ENCODE measurements around the gene CASZ1. TPM values are rescaled to one million over a fixed set of nuclear protein-coding genes. Genes with fewer than 3 reads are reported as not detected.

Gene CASZ1
- total and polyA plus RNA-seq, 9 of the 15 experiments (the other 6 are each of a cell fraction or from before 2014, with no cell fraction given), result 0.01 to 4.0 (median 0.76) TPM; not detected in 1

- Histone ChIP-seq H3K4me1 (replicated peaks in 1 of 2; ENCODE audit: control insufficient read depth in 2 of 2, insufficient read depth in 2 of 2, low read length in 2 of 2) (peaks cover 0 to 45% of the 10 kb centered on the region in 2 experiments; a peak in 2 of 5 replicates), H3K4me2 (ENCODE audit: insufficient read depth, low read length) (no peak overlapping the region), H3K27me3 (ENCODE audit: control insufficient read depth in 2 of 2, insufficient read depth in 2 of 2, low read length in 2 of 2) (peaks cover 57 to 92% of the 10 kb centered on the region in 2 experiments), H3K4me3 (no peak overlapping the region), H2AFZ (ENCODE audit: low read depth, low read length) (no peak overlapping the region), H3K9ac (ENCODE audit: insufficient read depth in 1 of 2, low read depth in 2 of 2, low read length in 2 of 2) (no peak overlapping the region), H3K9me3 (replicated peaks; ENCODE audit: control insufficient read depth, insufficient read depth, low read depth, low read length) (no peaks in the 10 kb centered on the region), H4K20me1 (replicated peaks; ENCODE audit: control insufficient read depth, insufficient read depth, low read length) (peaks cover 31% of the 10 kb centered on the region), H3K27ac (ENCODE audit: extremely low read depth, low read depth, low read length) (no peak overlapping the region), H3K9me1 (ENCODE audit: control insufficient read depth, insufficient read depth, low read length) (no peaks in the 10 kb centered on the region), H3K36me3 (ENCODE audit: control insufficient read depth, insufficient read depth, low read length) (no peaks in the 10 kb centered on the region), H3K79me2 (ENCODE audit: control insufficient read depth, insufficient read depth, low read length) (no peaks in the 10 kb centered on the region)
- 21% methylated on average over 33 of the region's 35 CpGs for WGBS (ENCODE audit: insufficient coverage, low coverage, missing lambda C conversion rate)
- ATAC-seq (no peak), DNase-seq (ENCODE audit: extremely low read depth in 1 of 4, low spot score in 3 of 4) (no peak), FAIRE-seq (no peak)
- in situ Hi-C loops (cut with MboI) (no loop called here), intact Hi-C loops (cut with micrococcal nuclease) (no loop called here)
- no TSS peak for BruUV-seq (replicated peaks)
- no peak for TF ChIP-seq BHLHE40 (IDR thresholded peaks at IDR 0.05; ENCODE audit: low read length)
- no peak for TF ChIP-seq MYC (IDR thresholded peaks at IDR 0.05; ENCODE audit: low read depth, low read length)
- TF ChIP-seq MYC (CRISPR knock-in tag; IDR thresholded peaks at IDR 0.05; ENCODE audit: borderline replicate concordance, low read depth), result no peak
- TF ChIP-seq ZNF354B (CRISPR knock-in tag; IDR thresholded peaks at IDR 0.05), result no peak
- no peak for TF ChIP-seq ELK3 (CRISPR knock-in tag; IDR thresholded peaks at IDR 0.05)
- TF ChIP-seq, protein P1, sequence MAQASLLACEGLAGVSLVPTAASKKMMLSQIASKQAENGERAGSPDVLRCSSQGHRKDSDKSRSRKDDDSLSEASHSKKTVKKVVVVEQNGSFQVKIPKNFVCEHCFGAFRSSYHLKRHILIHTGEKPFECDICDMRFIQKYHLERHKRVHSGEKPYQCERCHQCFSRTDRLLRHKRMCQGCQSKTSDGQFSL (CRISPR knock-in tag; IDR thresholded peaks at IDR 0.05), result no peak
- TF ChIP-seq, protein P1 (tag; IDR thresholded peaks at IDR 0.05), result no peak
- no peak for TF ChIP-seq DPF2 (IDR thresholded peaks at IDR 0.05)
- no peak for TF ChIP-seq ETV5 (CRISPR knock-in tag; IDR thresholded peaks at IDR 0.05; ENCODE audit: low read depth)
- TF ChIP-seq, protein P2, sequence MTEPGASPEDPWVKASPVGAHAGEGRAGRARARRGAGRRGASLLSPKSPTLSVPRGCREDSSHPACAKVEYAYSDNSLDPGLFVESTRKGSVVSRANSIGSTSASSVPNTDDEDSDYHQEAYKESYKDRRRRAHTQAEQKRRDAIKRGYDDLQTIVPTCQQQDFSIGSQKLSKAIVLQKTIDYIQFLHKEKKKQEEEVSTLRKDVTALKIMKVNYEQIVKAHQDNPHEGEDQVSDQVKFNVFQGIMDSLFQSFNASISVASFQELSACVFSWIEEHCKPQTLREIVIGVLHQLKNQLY (CRISPR knock-in tag; conservative IDR thresholded peaks at IDR 0.05), result no peak
- no peak for TF ChIP-seq RB1 (IDR thresholded peaks at IDR 0.05; ENCODE audit: low read depth)
- no peak for TF ChIP-seq CBFA2T2 (conservative IDR thresholded peaks at IDR 0.05)
- TF ChIP-seq FOS (IDR thresholded peaks at IDR 0.05; ENCODE audit: extremely low read depth, insufficient read length), result no peak
- TF ChIP-seq HNRNPL (IDR thresholded peaks at IDR 0.05; ENCODE audit: low read depth, low read length), result no peak
- TF ChIP-seq, protein P3, sequence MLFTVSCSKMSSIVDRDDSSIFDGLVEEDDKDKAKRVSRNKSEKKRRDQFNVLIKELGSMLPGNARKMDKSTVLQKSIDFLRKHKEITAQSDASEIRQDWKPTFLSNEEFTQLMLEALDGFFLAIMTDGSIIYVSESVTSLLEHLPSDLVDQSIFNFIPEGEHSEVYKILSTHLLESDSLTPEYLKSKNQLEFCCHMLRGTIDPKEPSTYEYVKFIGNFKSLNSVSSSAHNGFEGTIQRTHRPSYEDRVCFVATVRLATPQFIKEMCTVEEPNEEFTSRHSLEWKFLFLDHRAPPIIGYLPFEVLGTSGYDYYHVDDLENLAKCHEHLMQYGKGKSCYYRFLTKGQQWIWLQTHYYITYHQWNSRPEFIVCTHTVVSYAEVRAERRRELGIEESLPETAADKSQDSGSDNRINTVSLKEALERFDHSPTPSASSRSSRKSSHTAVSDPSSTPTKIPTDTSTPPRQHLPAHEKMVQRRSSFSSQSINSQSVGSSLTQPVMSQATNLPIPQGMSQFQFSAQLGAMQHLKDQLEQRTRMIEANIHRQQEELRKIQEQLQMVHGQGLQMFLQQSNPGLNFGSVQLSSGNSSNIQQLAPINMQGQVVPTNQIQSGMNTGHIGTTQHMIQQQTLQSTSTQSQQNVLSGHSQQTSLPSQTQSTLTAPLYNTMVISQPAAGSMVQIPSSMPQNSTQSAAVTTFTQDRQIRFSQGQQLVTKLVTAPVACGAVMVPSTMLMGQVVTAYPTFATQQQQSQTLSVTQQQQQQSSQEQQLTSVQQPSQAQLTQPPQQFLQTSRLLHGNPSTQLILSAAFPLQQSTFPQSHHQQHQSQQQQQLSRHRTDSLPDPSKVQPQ (CRISPR knock-in tag; IDR thresholded peaks at IDR 0.05; ENCODE audit: borderline replicate concordance), result no peak
- ChIA-PET CTCF (ENCODE audit: low intra/inter-chr PET ratio) (no interaction called here), POLR2A (no interaction called here)
Measured at GRCh38 chr1:10672343-10673050, 123.9 kb downstream of the CASZ1 start.
